HTR-8/SVneo (cell line): Measurements from ENCODE around the gene IL2RG.

Experiments used
- DNase-seq: peaks from one replicate; pipeline ENCODE4 v3.0.0; 2011; ENCODE audit warnings: low spot score, mixed read lengths; ENCODE audit not compliant: insufficient read length
- FAIRE-seq: peaks from 2 replicates; lab custom pipeline; 2011; peaks lifted over from hg19 to GRCh38; lab: Jason Lieb, UNC

The IL2RG gene

GRCh38 chrX:71111141-71111843, at the start of gene IL2RG:
TSS of gene IL2RG (minus strand) at chrX:71111577. CDS start at chrX:71111539, 38 bp downstream.
- DNase-seq, result no peak
- peak; percentile 4 for FAIRE-seq

- no peak for FAIRE-seq
- DNase-seq, result no peak
Measured at GRCh38 chrX:71160475-71160874, 49.1 kb upstream of the IL2RG start.

- DNase-seq, result no peak
- no peak for FAIRE-seq
Measured at GRCh38 chrX:71159335-71159734, 48.0 kb upstream of the IL2RG start.

GRCh38 chrX:71158603-71159002, 47.2 kb upstream of the IL2RG start:
- FAIRE-seq, result no peak
- DNase-seq, result no peak

GRCh38 chrX:71154641-71155040, 43.3 kb upstream of the IL2RG start:
- FAIRE-seq, result no peak
- no peak for DNase-seq

- DNase-seq (no peak), FAIRE-seq (no peak)
Measured at GRCh38 chrX:71154196-71154595, 42.8 kb upstream of the IL2RG start.

GRCh38 chrX:71151366-71151765, 40.0 kb upstream of the IL2RG start:
- FAIRE-seq, result peak; percentile 16
- no peak for DNase-seq

- DNase-seq, result no peak
- no peak for FAIRE-seq
Measured at GRCh38 chrX:71148278-71148663, 36.9 kb upstream of the IL2RG start.

- FAIRE-seq (no peak), DNase-seq (no peak)
Measured at GRCh38 chrX:71147496-71148277, 36.3 kb upstream of the IL2RG start.

- DNase-seq (no peak), FAIRE-seq (no peak)
Measured at GRCh38 chrX:71144651-71145050, 33.3 kb upstream of the IL2RG start, which contains the start of gene NLGN3. TSS of gene NLGN3 (plus strand) at chrX:71144841. CDS start at chrX:71147750, 2,909 bp downstream.

- FAIRE-seq (no peak), DNase-seq (no peak)
Measured at GRCh38 chrX:71143508-71143907, 32.1 kb upstream of the IL2RG start.

- no peak for FAIRE-seq
- DNase-seq, result no peak
Measured at GRCh38 chrX:71140440-71140839, 29.1 kb upstream of the IL2RG start.

- FAIRE-seq, result no peak
Measured at GRCh38 chrX:71131510-71131909, 20.1 kb upstream of the IL2RG start.

GRCh38 chrX:71128915-71129765, 17.8 kb upstream of the IL2RG start:
- FAIRE-seq (peak; percentile 89), DNase-seq (peak; percentile 66)

More at GRCh38 chrX:71131510-71131909, 20.1 kb upstream of the IL2RG start:
- DNase-seq, result no peak

- no peak for DNase-seq
- peak; percentile 59 for FAIRE-seq
Measured at GRCh38 chrX:71128166-71128833, 16.9 kb upstream of the IL2RG start.

GRCh38 chrX:71118985-71119535, 7.7 kb upstream of the IL2RG start:
- FAIRE-seq, result peak; percentile 74
- no peak for DNase-seq

GRCh38 chrX:71118032-71118984, 6.9 kb upstream of the IL2RG start, which contains the start of gene MED12:
TSS of gene MED12 (plus strand) at chrX:71118596. CDS start at chrX:71118755, 159 bp downstream.
- peak; percentile 97 for FAIRE-seq
- peak; percentile 89 for DNase-seq

- FAIRE-seq (no peak), DNase-seq (no peak)
Measured at GRCh38 chrX:71117358-71117757, 6.0 kb upstream of the IL2RG start.
